Measurements from ENCODE around the gene SDK2. TPM values are rescaled to one million over a fixed set of nuclear protein-coding genes. Genes with fewer than 3 reads are reported as not detected.

The SDK2 gene
- total and polyA plus RNA-seq, 9 of the 15 experiments (the other 6 are each of a cell fraction or from before 2014, with no cell fraction given), result 0.04 TPM; not detected in 8

- TF ChIP-seq NFIC (IDR thresholded peaks at IDR 0.05) (peak; percentile 81), PHTF2 (CRISPR knock-in tag; IDR thresholded peaks at IDR 0.05) (no peak), NFIX (CRISPR knock-in tag; IDR thresholded peaks at IDR 0.05; ENCODE audit: low read depth) (peak; percentile 42), ZNF408 (CRISPR knock-in tag; IDR thresholded peaks at IDR 0.05; ENCODE audit: low read depth) (no peak), BCOR (IDR thresholded peaks at IDR 0.05) (no peak), POLR2B (IDR thresholded peaks at IDR 0.05; ENCODE audit: low read depth, partially characterized antibody) (no peak)
- no peaks in the 10 kb centered on the region for H3K36me3 ChIP-seq (ENCODE audit: control insufficient read depth, insufficient read depth, low read length)
- ChIA-PET POLR2A (interaction anchor here (0.6 to 1.1 kb wide), 3 partner anchors 27 to 974 kb away, joined by 3 to 4 read pairs (median 3); no protein-coding TSS in a partner anchor), CTCF (ENCODE audit: low intra/inter-chr PET ratio) (no interaction called here)
- H3K9ac ChIP-seq (ENCODE audit: insufficient read depth in 1 of 2, low read depth in 2 of 2, low read length in 2 of 2), result no peak overlapping the region
- DNase-seq (ENCODE audit: extremely low read depth in 1 of 4, low spot score in 3 of 4) (no peak), FAIRE-seq (no peak), ATAC-seq (no peak)
- no peaks in the 10 kb centered on the region for H3K79me2 ChIP-seq (ENCODE audit: control insufficient read depth, insufficient read depth, low read length)
- no peaks in the 10 kb centered on the region for H3K9me1 ChIP-seq (ENCODE audit: control insufficient read depth, insufficient read depth, low read length)
- no peak overlapping the region for H3K4me3 ChIP-seq
- in situ Hi-C loops (cut with MboI) (no loop called here), intact Hi-C loops (cut with micrococcal nuclease) (no loop called here)
- H3K4me1 ChIP-seq (replicated peaks in 1 of 2; ENCODE audit: control insufficient read depth in 2 of 2, insufficient read depth in 2 of 2, low read length in 2 of 2), result no peaks in the 10 kb centered on the region
- WGBS (ENCODE audit: insufficient coverage, low coverage, missing lambda C conversion rate), result 0% methylated on average over 2 of the region's 2 CpGs
- no peaks in the 10 kb centered on the region for H3K9me3 ChIP-seq (replicated peaks; ENCODE audit: control insufficient read depth, insufficient read depth, low read depth, low read length)
- H3K27ac ChIP-seq (ENCODE audit: extremely low read depth, low read depth, low read length), result no peak overlapping the region
- no peak overlapping the region for H3K4me2 ChIP-seq (ENCODE audit: insufficient read depth, low read length)
- H2AFZ ChIP-seq (ENCODE audit: low read depth, low read length), result no peak overlapping the region
- BruUV-seq (replicated peaks), result no TSS peak
- H4K20me1 ChIP-seq (replicated peaks; ENCODE audit: control insufficient read depth, insufficient read depth, low read length), result no peaks in the 10 kb centered on the region
- H3K27me3 ChIP-seq (ENCODE audit: control insufficient read depth in 2 of 2, insufficient read depth in 2 of 2, low read length in 2 of 2), result peaks cover 0 to 5% of the 10 kb centered on the region in 2 experiments; a peak in 1 of 5 replicates
Measured at GRCh38 chr17:73623247-73623646, 21.0 kb downstream of the SDK2 start.

- ChIA-PET POLR2A (no interaction called here), CTCF (ENCODE audit: low intra/inter-chr PET ratio) (no interaction called here)
- in situ Hi-C loops (cut with MboI), result no loop called here
- WGBS (ENCODE audit: insufficient coverage, low coverage, missing lambda C conversion rate), result 0% methylated on average over 3 of the region's 3 CpGs
- TF ChIP-seq ZNF311 (CRISPR knock-in tag; IDR thresholded peaks at IDR 0.05) (no peak), DPF2 (IDR thresholded peaks at IDR 0.05) (no peak), ZNF41 (CRISPR knock-in tag; conservative IDR thresholded peaks at IDR 0.05) (no peak), RERE (CRISPR knock-in tag; IDR thresholded peaks at IDR 0.05; ENCODE audit: borderline replicate concordance) (no peak)
- Histone ChIP-seq H3K4me1 (replicated peaks in 1 of 2; ENCODE audit: control insufficient read depth in 2 of 2, insufficient read depth in 2 of 2, low read length in 2 of 2) (no peaks in the 10 kb centered on the region), H3K4me3 (no peak overlapping the region), H3K27me3 (ENCODE audit: control insufficient read depth in 2 of 2, insufficient read depth in 2 of 2, low read length in 2 of 2) (peaks cover 0 to 5% of the 10 kb centered on the region in 2 experiments; a peak in 1 of 5 replicates), H3K9me1 (ENCODE audit: control insufficient read depth, insufficient read depth, low read length) (no peaks in the 10 kb centered on the region), H3K9ac (ENCODE audit: insufficient read depth in 1 of 2, low read depth in 2 of 2, low read length in 2 of 2) (no peak overlapping the region), H3K36me3 (ENCODE audit: control insufficient read depth, insufficient read depth, low read length) (no peaks in the 10 kb centered on the region), H4K20me1 (replicated peaks; ENCODE audit: control insufficient read depth, insufficient read depth, low read length) (no peaks in the 10 kb centered on the region), H3K79me2 (ENCODE audit: control insufficient read depth, insufficient read depth, low read length) (no peaks in the 10 kb centered on the region), H3K9me3 (replicated peaks; ENCODE audit: control insufficient read depth, insufficient read depth, low read depth, low read length) (no peaks in the 10 kb centered on the region), H3K4me2 (ENCODE audit: insufficient read depth, low read length) (no peak overlapping the region), H3K27ac (ENCODE audit: extremely low read depth, low read depth, low read length) (no peak overlapping the region), H2AFZ (ENCODE audit: low read depth, low read length) (no peak overlapping the region)
- no TSS peak for BruUV-seq (replicated peaks)
- DNase-seq (ENCODE audit: extremely low read depth in 1 of 4, low spot score in 3 of 4), result no peak
- no peak for FAIRE-seq
- no peak for ATAC-seq
- intact Hi-C loops (cut with micrococcal nuclease), result no loop called here
Measured at GRCh38 chr17:73622381-73622780, 21.9 kb downstream of the SDK2 start.

Measured in K562 (cell line).